ENCODE results near the gene WWOX.

Gene WWOX

GRCh38 chr16:78529881-78530280 is 430.4 kb downstream of the WWOX start:
- DNase-seq (ENCODE audit: low read depth in 3 of 3) = no peak

- DNase-seq (ENCODE audit: low read depth in 3 of 3) = no peak
Observed at GRCh38 chr16:78530283-78530682, 430.8 kb downstream of the WWOX start.

- DNase-seq (ENCODE audit: low read depth in 3 of 3) = no peak
Observed at GRCh38 chr16:78535098-78535497, 435.6 kb downstream of the WWOX start.

GRCh38 chr16:78537511-78537910 is 438.1 kb downstream of the WWOX start:
- no peak for DNase-seq (ENCODE audit: low read depth in 3 of 3)

- no peak for DNase-seq (ENCODE audit: low read depth in 3 of 3)
Observed at GRCh38 chr16:78538292-78538691, 438.8 kb downstream of the WWOX start.

GRCh38 chr16:78538919-78539318 is 439.5 kb downstream of the WWOX start:
- DNase-seq (ENCODE audit: low read depth in 3 of 3) = no peak

- no peak for DNase-seq (ENCODE audit: low read depth in 3 of 3)
Observed at GRCh38 chr16:78542419-78542818, 443.0 kb downstream of the WWOX start.

- no peak for DNase-seq (ENCODE audit: low read depth in 3 of 3)
Observed at GRCh38 chr16:78543023-78543422, 443.6 kb downstream of the WWOX start.

GRCh38 chr16:78549366-78549765 is 449.9 kb downstream of the WWOX start:
- no peak for DNase-seq (ENCODE audit: low read depth in 3 of 3)

- DNase-seq (ENCODE audit: low read depth in 3 of 3) = no peak
Observed at GRCh38 chr16:78551487-78552085, 452.1 kb downstream of the WWOX start.

GRCh38 chr16:78552106-78552675 is 452.7 kb downstream of the WWOX start:
- no peak for DNase-seq (ENCODE audit: low read depth in 3 of 3)

GRCh38 chr16:78552716-78553115 is 453.3 kb downstream of the WWOX start:
- DNase-seq (ENCODE audit: low read depth in 3 of 3) = no peak

- DNase-seq (ENCODE audit: low read depth in 3 of 3) = no peak
Observed at GRCh38 chr16:78553268-78554039, 454.0 kb downstream of the WWOX start.

- no peak for DNase-seq (ENCODE audit: low read depth in 3 of 3)
Observed at GRCh38 chr16:78556421-78556820, 457.0 kb downstream of the WWOX start.

- DNase-seq (ENCODE audit: low read depth in 3 of 3) = no peak
Observed at GRCh38 chr16:78560997-78561396, 461.5 kb downstream of the WWOX start.

- DNase-seq (ENCODE audit: low read depth in 3 of 3) = no peak
Observed at GRCh38 chr16:78562111-78562510, 462.7 kb downstream of the WWOX start.

- no peak for DNase-seq (ENCODE audit: low read depth in 3 of 3)
Observed at GRCh38 chr16:78562650-78563049, 463.2 kb downstream of the WWOX start.

GRCh38 chr16:78563905-78564304 is 464.5 kb downstream of the WWOX start:
- no peak for DNase-seq (ENCODE audit: low read depth in 3 of 3)

- DNase-seq (ENCODE audit: low read depth in 3 of 3) = no peak
Observed at GRCh38 chr16:78566397-78567073, 467.1 kb downstream of the WWOX start.

GRCh38 chr16:78570399-78571141 is 471.1 kb downstream of the WWOX start:
- no peak for DNase-seq (ENCODE audit: low read depth in 3 of 3)

- DNase-seq (ENCODE audit: low read depth in 3 of 3) = no peak
Observed at GRCh38 chr16:78571434-78571833, 472.0 kb downstream of the WWOX start.

GRCh38 chr16:78571898-78572358 is 472.5 kb downstream of the WWOX start:
- DNase-seq (ENCODE audit: low read depth in 3 of 3) = no peak

Measured in stimulated activated CD4-positive, alpha-beta T cell treated with anti-CD3 and anti-CD28 coated beads, TNF-alpha, amount 100 ng/mL, for 48 hours (primary cell).